Endothelial cell of umbilical vein (primary cell): ENCODE data around the gene SLC24A3. TPM values are rescaled to one million over a fixed set of nuclear protein-coding genes. Genes with fewer than 3 reads are reported as not detected.

Experiments used
- BruUV-seq: library from RNA; stranded (reverse); fragments of 400-500 nt; replicated peaks from 2 replicates; lab custom pipeline; 2021; lab: Mats Ljungman, UMichigan
- CTCF ChIA-PET: fragments of 300-600, 350-600 bp; sonication (Branson Sonifier 250); formaldehyde crosslinking; loops from one replicate; lab custom pipeline; 2021; ENCODE audit warnings: antibody characterized with exemption, inconsistent platforms; lab: Charles Lee
- POLR2A ChIA-PET: fragments of 300-600, 350-600 bp; sonication (Branson Sonifier 250); formaldehyde crosslinking; loops from one replicate; lab custom pipeline; 2021; ENCODE audit warnings: antibody characterized with exemption, inconsistent platforms; lab: Charles Lee
- DNase-seq: peaks from one replicate; pipeline ENCODE4 v3.0.0-alpha.2; 2011; ENCODE audit warnings: low read depth, low spot score
- FAIRE-seq: peaks from 2 replicates; lab custom pipeline; 2011; peaks lifted over from hg19 to GRCh38; lab: Jason Lieb, UNC
- H2AFZ ChIP-seq: 2 replicates; pipeline ENCODE4 v1.6.0; 2012; ENCODE audit warnings: low read depth, low read length, control low read depth, inconsistent platforms
- H3K27ac ChIP-seq: 2 replicates; pipeline ENCODE4 v1.5.1; 2011; ENCODE audit warnings: low read depth, mild to moderate bottlenecking, control low read depth, low read length, moderate library complexity; ENCODE audit not compliant: insufficient read depth
- H3K27me3 ChIP-seq, 2 experiments: 2 replicates each; pipeline versions ENCODE4 v1.6.0 to v1.6.1; 2011; ENCODE audit warnings: low read length in 2 of 2, mixed read lengths in 1 of 2; ENCODE audit not compliant: control insufficient read depth in 2 of 2, insufficient read depth in 2 of 2
- H3K36me3 ChIP-seq, 2 experiments: 2 replicates in 1 of 2; 3 replicates in 1 of 2; pipeline ENCODE4 v1.5.1; 2011; ENCODE audit warnings: low read length in 2 of 2, mild to moderate bottlenecking in 1 of 2, moderate library complexity in 1 of 2; ENCODE audit not compliant: control insufficient read depth in 2 of 2, insufficient read depth in 2 of 2; ENCODE audit errors: extremely low read depth in 1 of 2
- H3K4me1 ChIP-seq: 3 replicates; pipeline ENCODE4 v1.5.1; 2011; ENCODE audit warnings: mild to moderate bottlenecking, low read length; ENCODE audit not compliant: control insufficient read depth, insufficient read depth; ENCODE audit errors: extremely low read depth
- H3K4me2 ChIP-seq: 2 replicates; pipeline ENCODE4 v1.6.1; 2011; ENCODE audit warnings: low read length, control low read depth, mixed read lengths; ENCODE audit not compliant: insufficient read depth
- H3K4me3 ChIP-seq, 3 experiments: fragments of 200-600 bp in 1 of 3; sonication (generic), shearing (Covaris generic) in 1 of 3; replicated peaks in 1 of 3; 2 replicates each; pipeline ENCODE4 v1.5.1; 2011 to 2016; ENCODE audit warnings: control low read depth in 3 of 3, low read length in 3 of 3, mild to moderate bottlenecking in 2 of 3, inconsistent platforms in 1 of 3, low read depth in 1 of 3, moderate library complexity in 1 of 3; ENCODE audit not compliant: insufficient read depth in 1 of 3
- H3K79me2 ChIP-seq: 2 replicates; pipeline ENCODE4 v1.6.0; 2012; ENCODE audit warnings: low read length, inconsistent platforms; ENCODE audit not compliant: control insufficient read depth, insufficient read depth
- H3K9ac ChIP-seq: replicated peaks from 2 replicates; pipeline ENCODE3; 2011; ENCODE audit warnings: low read length, control low read depth; ENCODE audit not compliant: insufficient read depth; ENCODE audit errors: extremely low read depth
- H3K9me1 ChIP-seq: replicated peaks from 3 replicates; pipeline ENCODE4 v1.6.0; 2011; ENCODE audit warnings: mild to moderate bottlenecking, low read length; ENCODE audit not compliant: control insufficient read depth, insufficient read depth; ENCODE audit errors: extremely low read depth
- H3K9me3 ChIP-seq: replicated peaks from 2 replicates; pipeline ENCODE4 v1.5.1; 2012; ENCODE audit warnings: low read length, inconsistent platforms; ENCODE audit not compliant: control insufficient read depth, insufficient read depth
- H4K20me1 ChIP-seq: replicated peaks from 2 replicates; pipeline ENCODE3; 2011; ENCODE audit warnings: mild to moderate bottlenecking, low read length; ENCODE audit not compliant: control insufficient read depth, insufficient read depth; ENCODE audit errors: extremely low read depth
- EZH2 ChIP-seq: IDR thresholded peaks from 2 replicates; pipeline ENCODE4 v1.6.1; 2012; ENCODE audit warnings: borderline replicate concordance, low read depth, mild to moderate bottlenecking, moderate library complexity, low read length, inconsistent platforms; ENCODE audit not compliant: severe bottlenecking
- FOS ChIP-seq: IDR thresholded peaks from 2 replicates; pipeline ENCODE4 v1.6.1; 2011; ENCODE audit warnings: mild to moderate bottlenecking, low read length, moderate library complexity, borderline replicate concordance; ENCODE audit not compliant: insufficient read depth
- GATA2 ChIP-seq: IDR thresholded peaks from 2 replicates; pipeline ENCODE4 v1.7.0; 2011; ENCODE audit warnings: low read depth, mild to moderate bottlenecking, moderate library complexity, mixed read lengths, low read length; ENCODE audit not compliant: insufficient read length, insufficient read depth
- JUN ChIP-seq: IDR thresholded peaks from 2 replicates; pipeline ENCODE4 v1.6.1; 2011; ENCODE audit warnings: borderline replicate concordance, low read depth; ENCODE audit not compliant: insufficient read length, insufficient read depth
- MYC ChIP-seq: IDR thresholded peaks from one replicate; pipeline ENCODE4 v1.6.1; 2011; ENCODE audit warnings: mild to moderate bottlenecking, low read depth, low read length
- POLR2A ChIP-seq: IDR thresholded peaks from 2 replicates; pipeline ENCODE4 v1.6.1; 2012; ENCODE audit warnings: low read depth, mild to moderate bottlenecking, control low read depth, low read length
- POLR2AphosphoS5 ChIP-seq: IDR thresholded peaks from 2 replicates; pipeline ENCODE4 v1.6.1; 2012; ENCODE audit warnings: low read depth, mild to moderate bottlenecking, control low read depth, low read length, moderate library complexity; ENCODE audit not compliant: insufficient read depth
- dilution Hi-C: fragments of 300-500 bp; cut with MboI; formaldehyde crosslinking; loops from one replicate; pipeline ENCODE4 v1.15.0; 2019; ENCODE audit warnings: low sequenced_read_pairs; ENCODE audit not compliant: extremely low pct_ligation_motif_present
- intact Hi-C: fragments of 100-400 bp; cut with micrococcal nuclease; formaldehyde crosslinking; loops from one replicate; pipeline ENCODE4 v1.10.0; 2022
- polyA plus RNA-seq, 4 experiments: library from polyadenylated mRNA; depleted of rRNA in 3 of 4; stranded (reverse) in 3 of 4; unstranded in 1 of 4; fragments of >200 nt; gene quantifications; 2 replicates each; pipeline versions ENCODE4 v1.2.1 to v1.2.3, GENCODE V29; 2011 to 2012; ENCODE audit warnings: missing spikeins in 1 of 4
- total RNA-seq: library from RNA; stranded (reverse); gene quantifications from 2 replicates; pipeline ENCODE4 v1.2.3, GENCODE V29; 2021
- TF ChIP-seq, protein P1 (sequence below): IDR thresholded peaks from 2 replicates; pipeline ENCODE4 v1.6.1; 2011; ENCODE audit not compliant: insufficient read depth, insufficient read length
- TF ChIP-seq, protein P2 (sequence below), 2 donors: IDR thresholded peaks; 1 replicate in 1 of 2; 2 replicates in 1 of 2; pipeline ENCODE4 v1.5.1; 2011; ENCODE audit warnings: low read length in 2 of 2, mild to moderate bottlenecking in 2 of 2, moderate library complexity in 2 of 2, control low read depth in 1 of 2, inconsistent platforms in 1 of 2, low read depth in 1 of 2; ENCODE audit not compliant: insufficient read depth in 1 of 2; ENCODE audit errors: extremely low read depth in 1 of 2

SLC24A3 gene
- total and polyA plus RNA-seq, 2 donors (not counting 3 experiments of a cell fraction or from before 2014, with no cell fraction given) = not detected

DNA sequence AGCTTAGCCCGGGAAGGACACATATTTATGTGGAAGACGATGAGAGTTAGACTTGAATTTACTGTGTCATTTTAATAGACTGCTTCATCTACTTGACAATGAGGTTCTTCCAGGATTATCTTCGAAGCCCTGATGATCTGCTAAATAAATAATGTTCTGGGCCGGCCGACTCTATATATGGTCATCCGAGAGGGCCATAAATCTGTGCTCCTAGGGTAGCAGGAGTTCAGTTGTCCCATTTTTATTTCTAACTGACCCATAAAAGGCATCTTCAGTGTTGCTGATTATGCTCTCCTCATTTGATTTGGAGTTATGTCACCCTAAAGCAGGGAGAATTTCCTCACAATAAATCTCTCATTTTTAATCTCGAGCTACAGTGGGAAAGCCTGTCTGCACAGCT is 217.1 kb downstream of the SLC24A3 start:
- H3K9me3 ChIP-seq = no peaks in the 10 kb centered on the region
- no peaks in the 10 kb centered on the region for H3K4me1 ChIP-seq
- no peak overlapping the region for H3K27ac ChIP-seq
- H3K79me2 ChIP-seq = no peaks in the 10 kb centered on the region
- BruUV-seq = no TSS peak
- DNase-seq = no peak
- no peaks in the 10 kb centered on the region for H3K27me3 ChIP-seq
- TF ChIP-seq, protein P1, sequence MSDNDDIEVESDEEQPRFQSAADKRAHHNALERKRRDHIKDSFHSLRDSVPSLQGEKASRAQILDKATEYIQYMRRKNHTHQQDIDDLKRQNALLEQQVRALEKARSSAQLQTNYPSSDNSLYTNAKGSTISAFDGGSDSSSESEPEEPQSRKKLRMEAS = no peak
- TF ChIP-seq POLR2AphosphoS5 (no peak), POLR2A (no peak), MYC (no peak), EZH2 (no peak), GATA2 (no peak), FOS (no peak), JUN (no peak)
- TF ChIP-seq, protein P2, sequence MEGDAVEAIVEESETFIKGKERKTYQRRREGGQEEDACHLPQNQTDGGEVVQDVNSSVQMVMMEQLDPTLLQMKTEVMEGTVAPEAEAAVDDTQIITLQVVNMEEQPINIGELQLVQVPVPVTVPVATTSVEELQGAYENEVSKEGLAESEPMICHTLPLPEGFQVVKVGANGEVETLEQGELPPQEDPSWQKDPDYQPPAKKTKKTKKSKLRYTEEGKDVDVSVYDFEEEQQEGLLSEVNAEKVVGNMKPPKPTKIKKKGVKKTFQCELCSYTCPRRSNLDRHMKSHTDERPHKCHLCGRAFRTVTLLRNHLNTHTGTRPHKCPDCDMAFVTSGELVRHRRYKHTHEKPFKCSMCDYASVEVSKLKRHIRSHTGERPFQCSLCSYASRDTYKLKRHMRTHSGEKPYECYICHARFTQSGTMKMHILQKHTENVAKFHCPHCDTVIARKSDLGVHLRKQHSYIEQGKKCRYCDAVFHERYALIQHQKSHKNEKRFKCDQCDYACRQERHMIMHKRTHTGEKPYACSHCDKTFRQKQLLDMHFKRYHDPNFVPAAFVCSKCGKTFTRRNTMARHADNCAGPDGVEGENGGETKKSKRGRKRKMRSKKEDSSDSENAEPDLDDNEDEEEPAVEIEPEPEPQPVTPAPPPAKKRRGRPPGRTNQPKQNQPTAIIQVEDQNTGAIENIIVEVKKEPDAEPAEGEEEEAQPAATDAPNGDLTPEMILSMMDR (IDR thresholded peaks at IDR 0.05; ENCODE audit: extremely low read depth in 1 of 2, insufficient read depth in 1 of 2, low read depth in 1 of 2, low read length in 2 of 2) = no peak
- dilution Hi-C loops (no loop called here), intact Hi-C loops (no loop called here)
- no peak overlapping the region for H3K4me2 ChIP-seq
- no peaks in the 10 kb centered on the region for H3K36me3 ChIP-seq
- H3K9ac ChIP-seq = no peak overlapping the region
- H2AFZ ChIP-seq = no peak overlapping the region
- H3K4me3 ChIP-seq = no peak overlapping the region
- no peaks in the 10 kb centered on the region for H4K20me1 ChIP-seq
- POLR2A ChIA-PET = no interaction called here
- FAIRE-seq = no peak
- H3K9me1 ChIP-seq = no peaks in the 10 kb centered on the region
- CTCF ChIA-PET = no interaction called here
